RCC 7860 (cell line): ENCODE measurements around the gene DOHH.
"Not testable (repeated sequence)": the region's sequence is repeated elsewhere in the genome, so short reads cannot be mapped to it uniquely, and the experiment has no call there.

Source experiments
- DNase-seq: peaks from one replicate; pipeline ENCODE4 v3.0.0-alpha.2; 2015; ENCODE audit warnings: low spot score
- FAIRE-seq: peaks from 2 replicates; lab custom pipeline; 2012; peaks lifted over from hg19 to GRCh38; lab: Jason Lieb, UNC

Gene DOHH

DNA sequence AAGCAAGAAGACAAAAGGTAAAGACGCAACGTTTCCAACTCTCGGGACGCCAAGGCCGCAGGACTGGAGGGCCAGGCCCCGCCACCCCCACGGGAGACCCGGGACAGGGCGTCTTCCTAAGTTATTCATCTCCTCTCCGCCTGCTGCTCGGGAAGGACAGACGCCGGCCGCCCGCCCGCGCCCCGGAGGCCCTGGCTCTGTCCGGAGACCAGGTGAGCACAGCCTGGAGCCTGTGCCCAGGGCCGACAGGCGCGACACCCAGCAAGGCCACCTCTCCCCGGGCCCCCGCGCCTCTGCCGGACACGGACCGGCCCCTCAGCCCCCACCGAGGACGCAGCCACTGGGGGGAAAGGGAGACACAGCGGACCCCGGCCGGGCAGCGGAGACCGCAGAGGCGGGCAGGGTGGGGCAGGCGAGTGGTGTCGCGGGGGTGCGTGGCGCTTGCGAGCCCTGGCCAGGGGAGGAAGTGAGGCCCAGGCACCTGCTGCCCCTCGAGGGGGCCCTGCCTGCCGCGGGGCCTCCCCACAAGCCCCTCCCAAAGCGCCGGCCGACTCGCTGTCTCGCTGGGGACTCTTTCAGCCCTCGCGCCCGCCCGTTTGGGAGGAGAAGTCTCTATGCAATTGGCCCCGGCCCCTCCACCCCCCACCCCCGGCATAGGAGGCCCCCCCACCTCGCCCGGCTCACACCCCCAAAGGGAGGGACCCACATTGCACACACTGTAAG, 37.3 kb downstream of the DOHH start:
- DNase-seq, result no peak
- FAIRE-seq, result no peak

DNA sequence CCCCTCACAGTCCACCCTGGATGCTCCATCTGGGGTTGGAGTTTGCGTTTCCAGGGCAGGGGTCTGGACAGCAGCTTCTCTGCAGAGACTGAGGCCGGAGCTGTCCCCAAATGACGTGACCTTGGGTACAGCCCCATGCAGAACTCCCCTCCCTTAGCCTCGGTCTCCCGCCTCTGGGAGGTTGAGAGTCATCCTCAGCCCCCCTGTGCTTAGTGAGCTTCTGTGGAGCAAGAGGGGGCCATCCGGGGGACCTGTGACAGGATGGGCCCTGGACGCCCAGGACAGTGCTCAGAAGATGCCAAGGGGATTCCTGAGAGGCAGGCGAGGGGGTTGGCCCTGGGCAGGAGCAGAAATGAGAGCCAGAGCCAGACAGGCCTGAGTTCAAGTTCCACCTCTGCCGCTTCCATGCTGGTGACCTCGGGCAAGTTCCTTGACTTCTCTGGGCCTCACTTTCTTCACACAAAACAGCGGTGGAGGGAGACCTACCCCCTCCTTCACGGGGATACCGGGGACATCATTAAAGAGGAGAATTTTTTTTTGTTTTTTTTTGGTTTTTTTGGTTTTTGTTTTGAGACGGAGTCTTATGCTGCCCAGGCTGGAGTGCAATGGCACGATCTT, 40.4 kb downstream of the DOHH start:
- FAIRE-seq (no peak), DNase-seq (no peak)

DNA sequence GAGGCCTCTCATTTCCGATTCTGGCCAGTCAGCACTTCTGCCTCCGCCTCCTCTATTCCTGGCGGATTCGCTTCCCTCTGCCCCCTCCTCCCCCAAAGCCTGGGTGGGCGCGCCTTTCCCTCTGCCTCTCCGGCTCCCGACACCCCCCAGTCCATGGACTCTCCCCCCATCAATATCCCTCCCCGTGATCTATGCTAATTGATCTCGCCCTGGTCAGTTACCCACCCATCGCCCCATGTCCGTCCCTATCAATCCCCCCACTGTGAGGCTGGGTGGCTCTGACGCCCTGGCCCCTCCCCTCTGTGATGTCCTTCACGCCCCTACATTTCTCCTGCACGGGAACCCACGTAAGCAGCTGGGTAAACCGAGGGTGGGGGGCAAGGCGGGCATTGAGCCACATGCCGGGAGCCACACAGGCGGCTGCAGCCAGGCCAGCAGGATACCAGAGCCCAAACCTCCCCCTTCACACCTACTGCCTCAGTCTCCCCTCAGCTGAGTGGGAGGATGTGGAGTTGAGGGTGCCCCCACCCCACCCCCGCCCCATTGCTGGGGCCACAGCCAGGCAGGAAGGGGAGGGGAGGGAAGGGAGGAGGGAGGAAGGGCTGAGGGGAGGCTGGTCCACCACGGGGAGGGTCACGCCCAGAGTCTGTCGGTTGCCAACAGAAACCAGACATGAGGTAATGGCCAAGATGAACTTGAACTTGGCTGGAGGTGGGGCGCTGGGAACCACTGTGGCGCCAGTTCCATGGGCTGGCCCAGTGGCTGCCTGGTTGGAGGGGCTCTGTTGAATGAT, 41.2 kb downstream of the DOHH start:
- DNase-seq (peak; percentile 62), FAIRE-seq (no peak)

DNA sequence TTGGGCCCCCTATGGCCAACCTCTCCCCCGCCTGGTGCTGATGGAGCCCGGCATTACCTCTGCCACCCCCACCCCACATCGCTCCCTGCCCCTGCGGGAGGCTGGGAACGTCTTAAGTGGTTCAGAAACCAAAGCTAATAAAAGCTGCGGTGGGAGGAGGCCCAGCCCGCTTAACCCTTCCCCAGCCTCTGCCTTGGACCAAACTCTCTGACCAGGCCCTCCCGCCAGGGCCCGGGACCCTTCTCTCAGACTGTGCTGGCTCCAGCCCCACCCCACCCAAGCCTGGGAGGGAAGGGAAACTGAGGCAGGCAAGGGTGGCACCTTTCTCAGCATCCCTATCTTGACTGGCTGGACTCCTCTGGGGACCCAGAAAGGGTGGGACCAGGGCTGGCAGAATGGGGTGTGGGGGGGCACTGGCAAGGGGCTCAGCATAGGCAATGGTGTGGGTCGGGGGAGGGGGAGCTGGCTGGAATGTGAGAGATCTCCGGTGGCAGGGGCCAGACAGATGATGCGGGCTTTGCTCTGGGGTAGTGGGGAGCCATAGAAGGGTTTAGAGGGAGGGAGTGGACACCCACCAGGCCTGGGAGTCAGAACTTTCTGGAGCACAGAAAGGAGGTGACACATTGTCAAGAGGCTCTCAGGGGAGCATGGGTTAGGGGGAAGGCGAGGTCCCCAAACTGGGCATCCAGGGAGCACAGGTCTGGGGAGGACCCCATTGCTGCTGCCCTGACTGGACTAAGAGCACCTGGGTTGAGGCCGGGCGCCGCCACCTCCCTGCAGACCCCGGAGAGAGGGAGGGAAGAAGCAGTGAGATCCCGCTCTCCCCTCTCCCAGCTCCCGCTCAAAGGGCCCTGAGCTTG, 42.0 kb downstream of the DOHH start:
- DNase-seq (no peak), FAIRE-seq (no peak)

DNA sequence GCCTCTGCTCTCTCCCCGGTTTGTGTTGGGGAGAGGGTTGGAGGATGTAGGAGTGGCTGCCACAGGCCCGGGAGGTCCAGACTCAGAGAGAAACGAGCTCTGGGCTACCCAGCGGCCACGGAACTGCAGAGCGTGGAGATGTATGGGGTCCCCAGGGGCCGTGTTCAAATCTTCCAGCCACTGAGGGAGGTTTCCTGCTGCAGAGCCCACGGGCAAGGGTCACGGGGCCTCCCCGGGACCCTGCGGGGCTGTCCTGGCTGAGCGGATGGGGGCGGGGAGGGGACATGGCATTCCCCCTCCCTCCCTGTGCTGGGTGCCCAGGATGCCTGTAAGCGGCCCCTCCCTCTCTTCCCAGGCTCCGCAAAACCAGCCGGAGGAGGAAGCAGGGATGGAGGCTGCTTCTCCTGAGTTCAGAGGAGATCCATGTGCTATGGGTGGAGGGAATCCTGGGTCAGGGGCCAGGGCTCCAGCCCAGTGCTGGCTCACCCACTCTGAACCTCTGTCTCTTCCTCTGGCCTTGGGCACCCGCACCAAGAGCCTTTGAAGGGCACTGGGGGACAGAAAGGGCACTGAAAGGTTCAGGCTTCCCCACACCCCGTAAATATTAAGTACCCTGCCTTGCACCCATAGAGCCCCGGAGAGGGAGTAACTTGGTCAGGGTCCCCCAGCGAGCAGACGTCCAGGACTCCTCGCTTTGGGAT, 42.8 kb downstream of the DOHH start:
- no peak for FAIRE-seq
- no peak for DNase-seq

DNA sequence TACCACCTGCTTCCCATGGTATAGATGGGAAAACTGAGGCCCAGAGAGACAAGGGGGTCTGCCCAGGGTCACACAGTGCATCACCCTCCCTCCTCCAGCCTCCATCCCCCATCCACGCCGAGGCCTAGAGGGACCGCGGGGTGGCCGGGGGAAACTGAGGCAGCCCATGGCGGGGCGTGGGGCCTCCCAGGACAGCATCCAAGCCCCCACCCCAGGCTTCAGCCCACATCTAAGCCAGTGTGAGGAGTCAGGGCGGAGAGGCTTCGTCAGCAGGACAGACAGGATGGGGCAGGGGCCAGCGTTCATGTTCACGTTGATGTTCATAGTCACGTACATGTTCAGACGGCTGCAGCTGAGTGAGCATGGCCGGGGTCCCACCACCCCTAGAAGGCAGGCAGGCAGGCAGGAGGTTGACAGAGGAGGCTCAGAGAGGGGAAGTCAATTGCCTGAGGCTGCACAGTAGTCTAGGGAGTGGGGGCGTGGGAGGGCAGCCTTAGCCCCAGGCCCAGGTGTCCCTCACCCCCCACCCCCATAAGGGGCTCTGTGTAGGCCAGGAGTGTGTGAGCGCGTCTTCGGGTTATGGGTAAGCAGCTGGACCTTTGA, 43.4 kb downstream of the DOHH start:
- DNase-seq (no peak), FAIRE-seq (no peak)

DNA sequence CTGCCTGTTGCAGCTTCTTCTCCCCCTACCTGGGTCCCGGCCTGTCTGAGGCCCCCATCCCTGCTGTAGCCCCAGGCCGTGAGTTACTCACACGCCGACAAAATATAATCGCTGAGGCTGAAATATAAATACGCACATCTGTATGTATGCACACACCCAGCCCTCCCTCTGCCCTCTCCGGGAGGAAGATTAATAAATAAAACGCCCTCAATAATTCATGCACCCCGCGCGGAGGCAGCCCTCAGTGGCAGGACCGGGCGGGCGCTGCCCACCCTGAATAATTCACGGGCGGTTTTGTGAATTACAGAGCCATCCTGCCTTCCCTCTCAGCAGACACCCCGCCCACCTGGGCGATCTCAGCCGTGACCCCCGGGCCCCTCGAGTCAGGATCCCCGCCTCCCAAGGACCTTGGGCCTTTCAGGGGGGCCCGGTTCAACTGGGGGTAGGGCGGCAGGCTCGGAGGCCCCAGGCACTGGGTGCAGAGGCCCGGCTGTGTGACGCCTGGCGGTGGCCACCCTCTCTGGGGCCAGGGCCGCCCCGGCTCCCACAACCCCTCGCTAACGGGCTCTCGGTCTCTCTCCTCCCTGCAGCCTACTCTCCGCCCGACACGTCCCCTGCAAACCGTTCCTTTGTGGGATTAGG, 44.4 kb downstream of the DOHH start:
- no peak for DNase-seq
- no peak for FAIRE-seq

DNA sequence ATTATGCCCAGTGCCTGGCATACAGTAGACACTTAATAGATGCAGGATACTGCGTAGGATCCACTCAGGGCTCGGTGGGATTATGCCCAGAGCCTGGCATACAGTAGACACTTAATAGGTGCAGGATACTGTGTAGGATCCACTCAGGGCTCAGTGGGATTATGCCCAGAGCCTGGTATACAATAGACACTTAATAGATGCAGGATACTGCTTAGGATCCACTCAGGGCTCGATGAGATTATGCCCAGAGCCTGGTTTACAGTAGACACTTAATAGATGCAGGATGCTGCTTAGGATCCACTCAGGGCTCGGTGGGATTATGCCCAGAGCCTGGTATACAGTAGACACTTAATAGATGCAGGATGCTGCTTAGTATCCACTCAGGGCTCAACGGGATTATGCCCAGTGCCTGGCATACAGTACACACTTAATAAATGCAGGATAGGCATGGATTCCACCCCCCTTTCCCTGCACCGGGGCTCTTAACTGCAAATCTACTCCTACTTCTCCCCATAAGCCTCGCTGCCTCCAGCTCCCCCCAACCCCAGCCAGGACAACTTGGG, 45.0 kb downstream of the DOHH start:
- FAIRE-seq (no peak), DNase-seq (no peak)

DNA sequence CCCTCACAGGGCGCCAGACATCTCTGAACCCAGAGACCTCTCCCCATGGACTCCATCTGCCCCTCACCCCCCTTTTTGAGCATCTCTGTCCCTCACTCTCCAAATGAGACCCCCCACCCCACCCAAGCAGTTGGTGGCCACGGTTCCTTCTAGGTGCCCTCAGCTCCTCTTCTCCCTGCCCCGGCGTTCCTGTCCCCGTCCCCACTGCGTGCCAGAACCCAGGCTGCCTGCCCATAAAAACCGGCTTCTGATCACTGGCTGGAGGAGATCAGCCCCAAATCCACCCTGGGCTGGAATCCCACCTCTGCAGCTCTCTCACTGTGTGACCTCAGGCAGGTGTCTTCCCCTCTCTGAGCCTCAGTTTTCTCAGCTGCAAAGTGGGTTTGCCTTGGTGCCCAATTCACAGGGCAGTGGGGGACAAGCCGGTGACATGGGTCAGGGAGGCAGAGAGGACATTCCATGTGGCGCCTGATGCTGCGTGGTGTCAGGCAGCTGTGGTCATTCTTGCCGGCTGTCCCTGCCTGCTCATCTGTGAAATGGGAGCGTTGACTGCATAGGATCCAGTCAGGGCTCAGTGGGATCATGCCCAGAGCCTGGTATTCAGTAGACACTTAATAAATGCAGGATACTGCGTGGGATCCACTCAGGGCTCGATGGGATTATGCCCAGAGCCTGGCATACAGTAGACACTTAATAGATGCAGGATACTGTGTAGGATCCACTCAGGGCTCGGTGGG, 45.6 kb downstream of the DOHH start:
- no peak for DNase-seq
- FAIRE-seq, result no peak

DNA sequence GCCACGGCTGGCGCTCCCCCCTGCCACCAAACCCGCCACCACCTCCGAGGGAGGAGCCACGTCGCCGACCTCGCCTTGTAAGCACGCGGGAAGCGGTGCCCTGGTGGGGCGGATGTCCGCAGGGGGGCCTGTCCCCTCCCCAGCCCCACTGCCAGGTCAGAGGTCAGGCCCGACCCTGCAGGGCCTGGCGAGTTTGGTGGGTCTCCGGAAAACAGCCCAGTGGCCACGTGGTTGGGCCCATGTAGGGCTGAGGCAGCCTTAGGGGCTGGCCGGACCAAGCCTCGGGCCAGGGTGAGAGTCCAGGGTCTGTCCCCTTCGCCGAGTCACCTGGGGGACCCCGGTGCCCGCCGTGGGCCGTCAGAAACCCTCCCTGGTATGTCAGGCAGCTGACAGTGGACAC, 46.6 kb downstream of the DOHH start:
- no peak for DNase-seq
- no peak for FAIRE-seq

DNA sequence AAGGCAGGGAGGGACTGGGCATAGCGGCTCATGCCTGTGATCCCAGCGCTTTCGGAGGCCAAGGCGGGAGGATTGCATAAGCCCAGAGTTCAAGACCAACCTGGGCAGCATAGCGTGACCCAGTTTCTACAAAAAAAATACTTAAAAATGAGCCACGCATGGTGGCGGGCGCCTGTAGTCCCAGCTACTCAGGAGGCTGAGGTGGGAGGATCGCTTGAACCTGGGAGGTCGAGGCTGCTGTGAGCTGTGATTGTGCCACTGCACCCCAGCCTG, 47.6 kb downstream of the DOHH start:
- not testable (repeated sequence) for FAIRE-seq, DNase-seq

DNA sequence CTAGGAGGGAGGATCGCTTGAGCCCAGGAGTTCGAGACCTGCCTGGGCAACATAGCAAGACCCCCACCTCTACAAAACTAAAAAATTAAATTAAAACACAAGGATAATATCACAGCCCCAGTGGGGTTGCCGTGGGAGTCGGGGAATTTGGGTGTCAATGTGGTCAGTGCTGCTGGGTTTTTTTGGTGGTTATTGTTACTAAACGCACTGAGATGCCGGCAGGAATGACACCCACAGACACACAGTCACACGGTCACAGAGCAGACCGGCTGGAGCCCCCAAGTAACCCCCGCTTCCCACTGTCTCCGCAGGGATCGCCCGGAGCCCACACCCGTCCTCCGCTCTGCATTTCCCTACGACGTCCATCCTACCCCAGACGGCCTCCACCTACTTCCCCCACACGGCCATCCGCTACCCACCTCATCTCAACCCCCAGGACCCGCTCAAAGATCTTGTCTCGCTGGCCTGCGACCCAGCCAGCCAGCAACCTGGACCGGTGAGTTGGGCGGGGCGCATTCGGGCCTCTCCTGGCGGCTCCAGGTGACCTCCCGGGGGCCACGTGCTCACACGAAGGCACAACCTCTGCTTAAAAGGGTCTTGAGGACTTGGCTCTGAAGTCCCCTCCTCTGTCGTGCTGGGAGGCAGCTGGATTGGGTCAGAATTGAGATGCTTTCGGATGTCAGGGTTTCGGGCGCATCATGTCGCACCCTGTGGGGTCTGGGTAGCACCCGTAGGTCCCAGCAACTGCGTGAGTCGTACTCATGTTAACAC, 48.1 kb downstream of the DOHH start:
- FAIRE-seq (no peak), DNase-seq (no peak)

DNA sequence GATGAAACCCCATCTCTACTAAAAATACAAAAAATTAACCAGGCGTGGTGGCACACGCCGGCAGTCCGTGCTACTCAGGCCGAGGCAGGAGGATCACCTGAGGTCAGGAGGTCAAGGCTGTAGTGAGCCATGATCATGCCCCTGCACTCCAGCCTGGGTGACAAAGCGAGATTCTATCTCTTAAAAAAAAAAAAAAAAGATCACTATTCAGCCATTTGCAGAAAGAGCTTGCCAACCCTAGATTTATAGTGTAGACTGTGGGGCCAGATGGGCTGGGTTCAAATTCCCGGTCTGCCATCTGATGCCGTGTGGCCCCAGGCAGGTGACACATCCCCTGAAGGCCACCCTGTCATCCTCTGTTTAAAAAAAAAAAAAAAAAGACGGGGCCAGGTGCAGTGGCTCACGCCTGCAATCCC, 49.0 kb downstream of the DOHH start:
- DNase-seq (peak; percentile 71), FAIRE-seq (no peak)

DNA sequence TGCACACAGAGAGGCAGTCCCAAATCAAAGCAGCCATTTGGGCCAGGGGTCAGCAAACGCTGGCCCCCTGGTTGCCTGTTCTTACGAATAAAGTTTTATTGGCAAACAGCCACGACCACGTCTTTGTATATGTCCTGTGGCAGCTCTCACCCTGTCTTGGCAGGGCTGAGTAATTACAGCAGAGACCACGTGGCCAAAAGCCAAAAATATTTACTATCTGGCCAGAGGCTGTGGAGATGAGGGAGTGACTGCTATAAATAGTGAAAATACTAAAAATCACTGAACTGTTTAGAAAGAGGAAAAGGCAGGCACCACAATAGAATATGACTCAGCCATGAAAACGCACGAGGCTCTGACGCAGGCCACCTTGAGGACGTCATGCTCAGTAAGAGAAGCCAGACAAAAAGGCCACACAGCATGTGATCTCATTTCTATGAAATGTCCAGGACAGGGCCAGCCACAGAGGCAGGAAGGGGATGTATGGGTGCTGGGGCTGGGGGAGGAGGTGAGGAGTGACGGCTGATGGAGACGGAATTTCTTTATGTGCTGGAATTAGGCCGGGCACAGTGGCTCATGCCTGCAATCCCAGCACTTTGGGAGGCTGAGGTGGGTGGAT, 49.6 kb downstream of the DOHH start:
- DNase-seq (peak; percentile 100), FAIRE-seq (peak; percentile 99)

DNA sequence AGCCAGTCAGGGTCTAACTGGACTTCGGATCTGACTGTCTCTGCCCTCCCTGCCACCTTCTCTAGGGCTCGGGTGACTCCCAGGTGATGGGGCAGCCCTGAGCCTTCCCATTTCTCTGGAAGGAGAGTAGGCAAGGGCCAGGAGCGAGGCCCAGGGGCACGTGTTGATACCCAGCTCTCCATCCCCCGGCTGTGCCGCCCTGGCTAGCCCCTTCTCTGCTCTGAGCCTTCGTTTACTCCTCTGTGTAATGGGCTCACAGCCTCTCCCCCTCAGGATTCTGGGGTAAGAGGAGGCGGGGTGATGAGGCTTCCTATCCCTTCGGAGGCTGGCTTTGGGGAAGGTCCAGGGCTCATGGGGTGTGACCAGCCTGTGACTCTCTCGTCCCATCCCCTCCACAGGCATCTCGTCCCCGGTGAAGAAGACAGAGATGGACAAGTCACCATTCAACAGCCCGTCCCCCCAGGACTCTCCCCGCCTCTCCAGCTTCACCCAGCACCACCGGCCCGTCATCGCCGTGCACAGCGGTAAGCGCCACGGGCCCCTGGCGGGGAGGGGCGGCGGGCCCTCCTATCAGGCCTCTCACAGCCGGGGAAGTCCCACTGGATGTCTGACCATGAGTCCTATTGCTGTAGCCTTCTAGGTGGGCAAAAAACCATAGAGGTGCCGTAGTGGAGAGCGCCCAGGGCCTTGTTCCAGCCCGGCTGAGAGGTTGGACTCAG, 51.7 kb downstream of the DOHH start:
- no peak for DNase-seq
- no peak for FAIRE-seq

DNA sequence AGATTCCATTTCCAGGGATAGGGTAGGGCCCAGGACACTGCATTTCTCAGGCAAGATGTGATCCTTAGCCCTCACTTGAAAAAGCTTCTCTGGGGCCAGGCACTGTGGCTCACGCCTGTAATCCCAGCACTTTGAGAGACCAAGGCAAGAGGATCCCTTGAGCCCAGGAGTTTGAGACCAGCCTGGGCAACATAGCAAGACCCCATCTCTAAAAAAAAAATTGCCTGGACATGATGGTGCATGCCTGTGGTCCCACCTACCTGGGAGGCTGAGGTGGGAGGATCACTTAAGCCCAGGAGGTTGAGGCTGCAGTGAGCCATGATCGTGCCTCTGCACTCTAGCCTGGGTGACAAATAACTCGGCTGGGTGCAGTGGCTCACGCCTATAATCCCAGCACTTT, 53.8 kb downstream of the DOHH start:
- not testable (repeated sequence) for DNase-seq

DNA sequence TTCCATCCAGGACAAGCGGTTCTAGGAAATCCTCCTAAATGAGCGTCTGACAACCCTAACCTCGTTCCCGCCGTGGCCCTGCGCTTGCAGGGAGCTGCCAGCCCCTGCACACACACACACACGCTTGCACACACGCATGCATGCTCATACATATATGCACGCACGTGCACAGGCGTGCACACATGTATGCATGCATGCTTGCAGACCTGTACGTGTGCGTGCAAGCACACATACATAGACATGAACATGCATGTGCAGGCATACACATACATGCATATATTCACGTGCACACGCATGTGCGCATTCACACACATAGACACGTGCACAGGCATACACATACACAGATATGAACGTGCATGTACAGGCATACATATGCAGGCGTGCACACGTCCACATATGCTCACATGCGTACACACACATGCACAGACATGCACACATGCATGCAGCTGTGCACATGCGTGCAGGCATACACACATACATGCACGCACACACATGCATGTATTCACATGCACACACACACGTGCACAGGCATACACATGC, 55.7 kb downstream of the DOHH start:
- no peak for DNase-seq
- no peak for FAIRE-seq

More for the DNA sequence above, 53.8 kb downstream of the DOHH start:
- FAIRE-seq, result not testable (repeated sequence)
